SK-MEL-5 (cell line): ENCODE data around the gene PADI2. TPM values are rescaled to one million over a fixed set of nuclear protein-coding genes. Genes with fewer than 3 reads are reported as not detected.
A peak's percentile ranks its signal among the peaks of the same experiment; 100 is the strongest.
"Not testable (repeated sequence)": the region's sequence is repeated elsewhere in the genome, so short reads cannot be mapped to it uniquely, and the experiment has no call there.

Experiments
- DNase-seq: peaks from one replicate; pipeline ENCODE4 v3.0.0-alpha.2; 2016; ENCODE audit warnings: low read depth, low spot score
- in situ Hi-C: cut with HindIII; loops from 2 replicates; pipeline ENCODE4 v1.10.0; 2016; ENCODE audit warnings: low sequenced_read_pairs, high pct_unique_total_duplicates, low pct_unique_long_range_greater_than_20kb
- total RNA-seq: library from RNA; depleted of rRNA; stranded (reverse); fragments of >200 nt; shearing (Covaris generic); gene quantifications from 2 replicates; pipeline ENCODE4 v1.2.3, GENCODE V29; 2014

Gene PADI2
- total RNA-seq, 1 experiment from 2014 or later, result 2.4 TPM

- peak; percentile 56 for DNase-seq
Observed at GRCh38 chr1:17075470-17076255, 43.6 kb downstream of the PADI2 start.

GRCh38 chr1:17071794-17072193 lies 47.5 kb downstream of the PADI2 start:
- in situ Hi-C loops, result no loop called here
- no peak for DNase-seq

More at GRCh38 chr1:17075470-17076255, 43.6 kb downstream of the PADI2 start:
- in situ Hi-C loops, result no loop called here

GRCh38 chr1:17070163-17070525 lies 49.1 kb downstream of the PADI2 start:
- in situ Hi-C loops, result no loop called here
- DNase-seq, result no peak

GRCh38 chr1:17069452-17070162 lies 49.6 kb downstream of the PADI2 start:
- in situ Hi-C loops, result no loop called here
- DNase-seq, result no peak

GRCh38 chr1:17068789-17069188 lies 50.5 kb downstream of the PADI2 start:
- no peak for DNase-seq
- in situ Hi-C loops, result no loop called here

- no peak for DNase-seq
- in situ Hi-C loops, result no loop called here
Observed at GRCh38 chr1:17067465-17068240, 51.6 kb downstream of the PADI2 start.

- DNase-seq, result no peak
- in situ Hi-C loops, result no loop called here
Observed at GRCh38 chr1:17067069-17067426, 52.2 kb downstream of the PADI2 start.

GRCh38 chr1:17066361-17067068 lies 52.7 kb downstream of the PADI2 start:
- no peak for DNase-seq
- in situ Hi-C loops, result no loop called here

GRCh38 chr1:17065666-17066065 lies 53.6 kb downstream of the PADI2 start:
- no peak for DNase-seq
- in situ Hi-C loops, result no loop called here

GRCh38 chr1:17062751-17063150 lies 56.5 kb downstream of the PADI2 start:
- DNase-seq, in situ Hi-C loops: not testable (repeated sequence)

- in situ Hi-C loops, result no loop called here
- no peak for DNase-seq
Observed at GRCh38 chr1:17061892-17062291, 57.4 kb downstream of the PADI2 start.

- no peak for DNase-seq
- in situ Hi-C loops, result no loop called here
Observed at GRCh38 chr1:17061486-17061885, 57.8 kb downstream of the PADI2 start.

- in situ Hi-C loops, result no loop called here
- no peak for DNase-seq
Observed at GRCh38 chr1:17060306-17060749, 58.9 kb downstream of the PADI2 start.

- in situ Hi-C loops, result no loop called here
- DNase-seq, result peak; percentile 81
Observed at GRCh38 chr1:17059391-17060305, 59.6 kb downstream of the PADI2 start.

GRCh38 chr1:17056551-17056950 lies 62.7 kb downstream of the PADI2 start:
- in situ Hi-C loops, result no loop called here
- no peak for DNase-seq

GRCh38 chr1:17055801-17056200 lies 63.5 kb downstream of the PADI2 start:
- in situ Hi-C loops, result no loop called here
- DNase-seq, result no peak
